T-helper 1 cell treated with Interleukin-12 subunit alpha and Interleukin-12 subunit beta and Interleukin-4 antibody, amounts not matched to agents 30 μg/mL and 1 μg/mL, for 36 hours (primary cell): ENCODE measurements around the gene TRPC4AP.
"Not testable (repeated sequence)": the region's sequence is repeated elsewhere in the genome, so short reads cannot be mapped to it uniquely, and the experiment has no call there.

Source experiments
- H3K27ac Mint-ChIP-seq: one replicate; pipeline ENCODE4 v1.8.0; 2021; ENCODE audit warnings: mild to moderate bottlenecking, mixed read lengths
- H3K27me3 Mint-ChIP-seq: one replicate; pipeline ENCODE4 v1.8.0; 2021; ENCODE audit warnings: low read depth, mixed read lengths
- H3K36me3 Mint-ChIP-seq: one replicate; pipeline ENCODE4 v1.8.0; 2021; ENCODE audit warnings: low read depth, mixed read lengths
- H3K4me1 Mint-ChIP-seq: one replicate; pipeline ENCODE4 v1.8.0; 2021; ENCODE audit warnings: low read depth, mixed read lengths
- H3K4me3 Mint-ChIP-seq: one replicate; pipeline ENCODE4 v1.8.0; 2021; ENCODE audit warnings: mild to moderate bottlenecking, moderate library complexity, mixed read lengths
- H3K9me3 Mint-ChIP-seq: one replicate; pipeline ENCODE4 v1.8.0; 2021; ENCODE audit warnings: mixed read lengths

The TRPC4AP gene

DNA sequence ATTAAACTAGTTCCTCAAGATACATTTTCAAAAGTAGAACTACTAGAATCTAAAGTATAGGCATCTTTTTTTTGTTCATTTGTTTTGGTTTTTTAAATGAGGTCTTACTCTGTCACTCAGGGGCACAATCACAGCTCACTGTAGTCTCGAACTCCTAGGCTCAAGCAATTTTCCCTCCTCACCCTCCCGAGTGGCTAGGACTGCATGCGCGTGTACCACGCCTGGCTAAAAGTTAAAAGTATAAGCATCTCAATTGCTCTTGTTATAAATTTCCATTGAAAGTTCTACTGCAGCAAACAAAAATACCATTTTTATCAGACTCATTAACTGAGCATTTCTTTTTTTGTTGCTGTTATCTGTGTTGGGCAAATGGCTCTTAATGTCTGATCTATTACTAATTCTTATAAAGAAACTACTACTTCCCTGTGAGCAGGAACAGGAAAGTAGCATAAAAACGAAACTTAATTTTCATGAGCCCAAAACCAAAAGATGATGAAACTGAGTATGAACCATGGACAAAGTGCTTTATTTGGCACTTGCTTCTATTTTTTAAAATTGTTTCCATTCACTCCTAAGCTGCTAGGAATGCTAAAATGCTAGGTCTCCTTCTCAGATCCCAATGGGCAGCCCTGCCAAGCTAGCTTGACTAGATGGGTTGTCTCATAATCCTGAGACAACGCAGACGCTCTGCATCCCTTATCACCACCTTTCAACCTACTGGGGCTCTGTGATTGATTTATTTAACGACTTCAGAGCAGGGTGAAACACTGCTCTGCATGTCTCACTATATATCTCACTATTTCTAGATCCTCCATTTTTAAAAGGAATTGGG, 36.9 kb downstream of the TRPC4AP start:
- no peaks in the 10 kb centered on the region for H3K9me3 Mint-ChIP-seq
- H3K27ac Mint-ChIP-seq, result peak overlapping the region; percentile 71
- H3K27me3 Mint-ChIP-seq, result no peaks in the 10 kb centered on the region
- peaks cover 46% of the 10 kb centered on the region for H3K36me3 Mint-ChIP-seq
- H3K4me1 Mint-ChIP-seq, result peaks cover 33% of the 10 kb centered on the region
- H3K4me3 Mint-ChIP-seq, result peak overlapping the region; percentile 51

DNA sequence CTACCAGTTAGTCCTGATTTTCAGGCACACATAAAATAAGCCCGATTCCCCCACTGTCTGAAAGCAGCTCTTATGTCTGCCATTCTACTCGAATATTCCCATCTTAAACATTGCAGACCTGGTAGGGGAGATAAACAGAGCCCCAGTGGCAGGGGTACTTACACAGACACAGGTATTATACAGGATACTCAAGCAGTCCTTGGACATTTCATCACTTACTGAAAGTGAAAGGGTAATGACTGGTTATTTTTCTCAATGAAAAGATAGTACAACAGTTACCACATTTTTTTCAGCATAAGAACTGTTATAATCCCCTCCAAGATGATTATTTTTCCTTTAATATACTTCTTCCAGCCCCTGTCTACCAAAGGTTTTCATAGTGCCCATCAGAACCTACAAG, 37.8 kb downstream of the TRPC4AP start:
- Mint-ChIP-seq H3K36me3 (peaks cover 45% of the 10 kb centered on the region), H3K4me3 (no peak overlapping the region), H3K9me3 (no peaks in the 10 kb centered on the region), H3K27ac (peak overlapping the region; percentile 71), H3K27me3 (no peaks in the 10 kb centered on the region), H3K4me1 (peaks cover 31% of the 10 kb centered on the region)

GRCh38 chr20:35052616-35053015, 40.0 kb downstream of the TRPC4AP start:
- peaks cover 49% of the 10 kb centered on the region for H3K36me3 Mint-ChIP-seq
- not testable (repeated sequence) for H3K27ac Mint-ChIP-seq, H3K9me3 Mint-ChIP-seq

DNA sequence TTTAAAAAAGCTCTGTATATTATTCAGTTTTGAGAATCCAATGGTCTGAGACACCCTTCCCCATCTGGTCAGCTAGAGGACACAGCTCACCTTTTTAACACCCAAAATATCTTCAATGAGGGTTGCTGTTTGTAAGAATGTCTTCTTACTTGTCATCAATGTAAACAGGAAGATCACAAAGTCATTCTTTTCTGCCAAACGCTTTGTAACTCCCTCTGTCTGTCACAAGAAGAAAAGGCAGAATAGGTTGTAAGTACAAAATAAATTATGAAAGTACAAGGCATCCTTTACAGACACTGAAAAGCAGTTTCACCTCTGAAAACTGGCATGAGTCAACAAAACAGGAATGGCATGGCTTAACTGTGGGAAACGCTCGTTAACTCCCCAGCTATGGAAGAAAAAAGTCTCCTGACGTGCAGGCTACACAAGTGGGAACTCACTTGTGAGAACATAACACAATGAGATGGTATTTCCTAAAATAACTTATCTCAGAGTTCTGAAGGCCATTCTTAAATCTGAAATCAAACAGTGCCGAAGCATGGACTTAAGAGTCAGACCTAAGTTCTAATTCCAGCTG, 42.7 kb downstream of the TRPC4AP start:
- H3K27me3 Mint-ChIP-seq, result no peaks in the 10 kb centered on the region
- H3K36me3 Mint-ChIP-seq, result peaks cover 46% of the 10 kb centered on the region
- peaks cover 5% of the 10 kb centered on the region for H3K4me1 Mint-ChIP-seq
- no peaks in the 10 kb centered on the region for H3K9me3 Mint-ChIP-seq
- H3K4me3 Mint-ChIP-seq, result no peak overlapping the region
- H3K27ac Mint-ChIP-seq, result peak overlapping the region; percentile 52

More at GRCh38 chr20:35052616-35053015, 40.0 kb downstream of the TRPC4AP start:
- peaks cover 20% of the 10 kb centered on the region for H3K4me1 Mint-ChIP-seq
- not testable (repeated sequence) for H3K27me3 Mint-ChIP-seq, H3K4me3 Mint-ChIP-seq

DNA sequence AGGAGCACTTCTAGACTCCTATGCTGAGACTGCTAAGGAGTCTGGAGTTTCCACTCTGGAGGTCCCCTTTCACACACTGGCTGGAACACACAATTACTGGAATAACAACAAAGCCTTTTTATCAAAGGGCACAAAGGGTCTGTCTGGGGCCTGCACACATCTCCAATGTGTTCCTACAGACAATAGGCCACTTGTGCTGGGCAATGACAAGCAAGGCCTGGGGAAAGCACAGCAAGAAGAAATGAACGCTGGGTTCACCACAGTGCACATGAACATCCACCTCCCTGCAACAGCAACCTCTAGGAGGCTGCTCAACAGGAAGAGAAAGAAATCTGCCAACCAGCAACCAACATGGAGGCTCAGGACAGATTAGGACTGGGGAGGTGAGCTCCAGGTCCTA, 43.9 kb downstream of the TRPC4AP start:
- Mint-ChIP-seq H3K27ac (no peak overlapping the region), H3K4me3 (no peak overlapping the region), H3K36me3 (peaks cover 46% of the 10 kb centered on the region), H3K4me1 (peaks cover 2% of the 10 kb centered on the region), H3K9me3 (no peaks in the 10 kb centered on the region), H3K27me3 (no peaks in the 10 kb centered on the region)

- Mint-ChIP-seq H3K36me3 (peaks cover 17% of the 10 kb centered on the region), H3K4me1 (peaks cover 5% of the 10 kb centered on the region), H3K27ac (no peak overlapping the region), H3K9me3 (no peaks in the 10 kb centered on the region), H3K4me3 (no peak overlapping the region), H3K27me3 (no peaks in the 10 kb centered on the region)
Measured at GRCh38 chr20:35042268-35042667, 50.3 kb downstream of the TRPC4AP start.

- no peaks in the 10 kb centered on the region for H3K27me3 Mint-ChIP-seq
- H3K4me1 Mint-ChIP-seq, result peaks cover 5% of the 10 kb centered on the region
- H3K36me3 Mint-ChIP-seq, result peaks cover 10% of the 10 kb centered on the region
- no peaks in the 10 kb centered on the region for H3K9me3 Mint-ChIP-seq
- H3K4me3 Mint-ChIP-seq, result no peak overlapping the region
- no peak overlapping the region for H3K27ac Mint-ChIP-seq
Measured at GRCh38 chr20:35040646-35041045, 52.0 kb downstream of the TRPC4AP start.

DNA sequence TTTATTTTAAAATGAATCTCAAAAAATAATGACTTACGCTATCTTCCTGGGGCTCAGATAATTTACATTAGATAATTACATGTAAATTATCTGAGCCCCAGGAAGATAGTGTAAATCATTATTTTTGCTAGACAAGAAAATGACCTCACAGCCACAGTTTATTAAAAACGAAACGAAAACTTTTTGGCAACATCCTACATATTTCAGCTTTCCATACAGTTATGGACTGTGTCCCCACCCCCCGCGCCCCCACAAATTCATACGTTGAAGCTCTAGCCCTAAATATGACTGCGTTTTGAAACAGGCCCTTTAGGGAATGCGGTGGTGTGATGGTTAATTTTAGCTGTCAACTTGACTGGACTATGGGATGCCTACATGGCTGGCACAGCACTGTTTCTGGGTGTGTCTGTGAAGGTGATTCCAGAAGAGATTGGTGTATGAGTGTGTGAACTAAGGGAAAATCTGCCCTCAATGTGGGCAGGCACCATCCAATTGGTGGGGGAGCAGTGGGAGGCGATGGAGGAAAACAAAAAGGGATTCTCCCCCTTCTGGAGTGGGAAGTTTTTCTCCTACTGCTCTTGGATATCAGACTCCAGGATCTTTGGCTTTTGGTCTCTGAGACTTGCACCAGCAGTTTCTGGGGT, 52.6 kb downstream of the TRPC4AP start:
- no peak overlapping the region for H3K4me3 Mint-ChIP-seq
- no peaks in the 10 kb centered on the region for H3K9me3 Mint-ChIP-seq
- no peak overlapping the region for H3K27ac Mint-ChIP-seq
- peaks cover 9% of the 10 kb centered on the region for H3K36me3 Mint-ChIP-seq
- peaks cover 5% of the 10 kb centered on the region for H3K4me1 Mint-ChIP-seq
- H3K27me3 Mint-ChIP-seq, result no peaks in the 10 kb centered on the region

GRCh38 chr20:35039146-35039545, 53.5 kb downstream of the TRPC4AP start:
- H3K36me3 Mint-ChIP-seq, result peaks cover 14% of the 10 kb centered on the region
- H3K4me1 Mint-ChIP-seq, result peaks cover 5% of the 10 kb centered on the region
- H3K27ac Mint-ChIP-seq, result no peak overlapping the region

GRCh38 chr20:35034145-35034544, 58.5 kb downstream of the TRPC4AP start:
- Mint-ChIP-seq H3K27ac (no peak overlapping the region), H3K4me1 (peaks cover 10% of the 10 kb centered on the region), H3K4me3 (no peak overlapping the region), H3K36me3 (peaks cover 32% of the 10 kb centered on the region), H3K9me3 (no peaks in the 10 kb centered on the region), H3K27me3 (no peaks in the 10 kb centered on the region)

More at GRCh38 chr20:35039146-35039545, 53.5 kb downstream of the TRPC4AP start:
- Mint-ChIP-seq H3K9me3 (no peaks in the 10 kb centered on the region), H3K27me3 (no peaks in the 10 kb centered on the region), H3K4me3 (no peak overlapping the region)

DNA sequence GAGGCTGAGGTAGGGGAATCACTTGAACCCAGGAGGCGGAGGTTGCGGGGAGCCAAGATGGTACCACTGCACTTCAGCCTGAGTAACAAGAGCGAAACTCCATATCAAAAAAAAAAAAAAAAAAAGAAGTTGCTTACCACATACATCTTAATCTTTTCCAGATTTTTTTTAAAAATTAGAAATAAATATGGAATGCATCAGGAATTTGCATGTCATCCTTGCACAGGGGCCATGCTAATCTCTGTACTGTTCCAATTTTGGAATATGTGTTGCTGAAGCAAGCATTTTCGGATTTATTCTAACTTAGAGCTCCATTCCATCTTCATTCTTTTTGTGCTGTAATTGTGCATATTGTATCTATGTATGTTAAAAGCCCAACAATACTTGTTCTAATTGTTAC, 62.5 kb downstream of the TRPC4AP start:
- Mint-ChIP-seq H3K27ac (no peak overlapping the region), H3K36me3 (peaks cover 43% of the 10 kb centered on the region), H3K4me3 (no peak overlapping the region), H3K4me1 (peaks cover 12% of the 10 kb centered on the region), H3K9me3 (no peaks in the 10 kb centered on the region), H3K27me3 (no peaks in the 10 kb centered on the region)

DNA sequence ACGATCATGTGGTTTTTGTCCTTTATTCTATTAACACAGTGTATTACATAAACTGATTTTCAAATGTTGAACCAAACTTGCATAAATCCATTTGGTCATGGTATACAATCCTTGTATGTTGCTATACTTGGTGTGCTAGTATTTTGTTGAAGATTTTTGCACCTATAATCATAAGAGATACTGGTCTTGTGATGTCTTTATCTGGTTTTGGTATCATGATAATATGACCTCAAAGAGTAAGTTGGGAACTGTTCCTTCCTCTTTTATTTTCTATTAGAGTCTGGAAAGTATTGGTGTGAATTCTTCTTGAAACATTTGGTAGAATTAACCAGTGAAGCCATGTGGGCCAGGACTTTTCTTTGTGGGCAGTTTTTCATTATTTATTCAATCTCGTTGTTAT, 65.3 kb downstream of the TRPC4AP start:
- Mint-ChIP-seq H3K27me3 (no peaks in the 10 kb centered on the region), H3K36me3 (peaks cover 36% of the 10 kb centered on the region), H3K27ac (no peak overlapping the region), H3K4me1 (peaks cover 11% of the 10 kb centered on the region), H3K9me3 (no peaks in the 10 kb centered on the region), H3K4me3 (no peak overlapping the region)

DNA sequence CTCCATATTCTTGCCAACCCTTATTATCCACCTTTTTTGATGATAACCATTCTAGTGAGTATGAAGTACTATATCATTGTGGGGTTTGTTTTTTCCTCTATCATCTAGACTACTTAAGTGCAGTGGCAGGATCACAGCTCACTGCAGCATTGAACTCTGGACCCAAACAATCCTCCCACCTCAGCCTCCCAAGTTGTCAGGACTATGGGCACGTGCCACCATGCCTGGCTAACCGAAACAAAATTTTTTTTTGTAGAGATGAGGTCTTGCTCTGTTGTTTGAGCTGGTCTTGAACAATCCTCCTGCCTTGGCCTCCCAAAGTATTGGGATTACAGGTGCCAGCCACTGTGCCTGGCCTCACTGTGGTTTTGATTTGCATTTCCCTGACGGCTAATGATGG, 67.5 kb downstream of the TRPC4AP start:
- Mint-ChIP-seq H3K27ac (no peak overlapping the region), H3K9me3 (no peaks in the 10 kb centered on the region), H3K4me1 (peaks cover 5% of the 10 kb centered on the region), H3K27me3 (no peaks in the 10 kb centered on the region), H3K4me3 (no peak overlapping the region), H3K36me3 (peaks cover 33% of the 10 kb centered on the region)

- peaks cover 35% of the 10 kb centered on the region for H3K36me3 Mint-ChIP-seq
- H3K27me3 Mint-ChIP-seq, result no peaks in the 10 kb centered on the region
- H3K9me3 Mint-ChIP-seq, result no peaks in the 10 kb centered on the region
Measured at GRCh38 chr20:35023624-35024023, 69.0 kb downstream of the TRPC4AP start.

DNA sequence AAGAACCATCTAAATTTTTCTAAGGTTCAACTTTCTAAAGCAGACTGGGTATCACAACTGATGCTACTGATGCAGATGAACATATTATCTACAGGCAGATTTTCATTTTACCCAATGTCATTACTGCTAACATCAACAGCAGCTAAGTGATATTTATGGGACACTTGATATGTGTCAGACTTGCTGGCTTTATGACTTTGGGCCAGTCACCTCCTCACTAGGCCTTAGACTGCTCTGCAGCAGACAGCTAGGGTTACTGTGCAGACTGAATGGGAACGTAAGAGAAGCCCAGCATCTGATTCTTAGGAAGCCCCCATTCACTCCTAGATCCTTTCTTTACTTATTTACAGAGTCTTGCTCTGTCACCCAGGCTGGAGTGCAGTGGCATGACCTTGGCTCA, 70.8 kb downstream of the TRPC4AP start:
- Mint-ChIP-seq H3K27ac (no peak overlapping the region), H3K36me3 (peaks cover 26% of the 10 kb centered on the region), H3K4me3 (no peak overlapping the region), H3K27me3 (no peaks in the 10 kb centered on the region), H3K9me3 (no peaks in the 10 kb centered on the region), H3K4me1 (no peaks in the 10 kb centered on the region)

More at GRCh38 chr20:35023624-35024023, 69.0 kb downstream of the TRPC4AP start:
- Mint-ChIP-seq H3K4me3 (no peak overlapping the region), H3K4me1 (peaks cover under 1% of the 10 kb centered on the region), H3K27ac (no peak overlapping the region)
